GM21526 (cell line): ENCODE data around the gene TSGA10.
A peak's percentile ranks its signal among the peaks of the same experiment; 100 is the strongest.
"Not testable (repeated sequence)": the region's sequence is repeated elsewhere in the genome, so short reads cannot be mapped to it uniquely, and the experiment has no call there.

Source experiments
- ATAC-seq: cut with Tn5 transposase; IDR thresholded peaks from one replicate; pipeline ENCODE4 v1.9.1; 2021; ENCODE audit warnings: moderate library complexity; ENCODE audit not compliant: unreplicated experiment, low FRiP score

Gene TSGA10

GRCh38 chr2:99153921-99154604 lies 679 bp downstream of the TSGA10 start:
- no peak for ATAC-seq

GRCh38 chr2:99152199-99152895 lies 2.4 kb downstream of the TSGA10 start:
- no peak for ATAC-seq

- ATAC-seq = no peak
Measured at GRCh38 chr2:99150706-99151105, 4.0 kb downstream of the TSGA10 start.

GRCh38 chr2:99141110-99142108 lies 13.3 kb downstream of the TSGA10 start, which contains the start of gene C2orf15:
Gene C2orf15, plus strand, starts transcription at chr2:99141707. Its CDS starts 8,852 bp downstream, at chr2:99150559.
- ATAC-seq = peak; percentile 77

- ATAC-seq = no peak
Measured at GRCh38 chr2:99140860-99141109, 14.0 kb downstream of the TSGA10 start.

GRCh38 chr2:99140056-99140859 lies 14.5 kb downstream of the TSGA10 start:
- no peak for ATAC-seq

- ATAC-seq = no peak
Measured at GRCh38 chr2:99139003-99139402, 15.7 kb downstream of the TSGA10 start.

- not testable (repeated sequence) for ATAC-seq
Measured at GRCh38 chr2:99135044-99135556, 19.6 kb downstream of the TSGA10 start.

GRCh38 chr2:99127981-99128380 lies 26.8 kb downstream of the TSGA10 start:
- no peak for ATAC-seq

- ATAC-seq = no peak
Measured at GRCh38 chr2:99112617-99113016, 42.1 kb downstream of the TSGA10 start.

GRCh38 chr2:99111945-99112344 lies 42.8 kb downstream of the TSGA10 start:
- no peak for ATAC-seq

GRCh38 chr2:99111236-99111635 lies 43.5 kb downstream of the TSGA10 start:
- ATAC-seq = no peak

- ATAC-seq = no peak
Measured at GRCh38 chr2:99106913-99107312, 47.8 kb downstream of the TSGA10 start.

GRCh38 chr2:99104006-99104405 lies 50.7 kb downstream of the TSGA10 start:
- no peak for ATAC-seq

GRCh38 chr2:99101697-99102096 lies 53.0 kb downstream of the TSGA10 start:
- ATAC-seq = no peak

- no peak for ATAC-seq
Measured at GRCh38 chr2:99096728-99097127, 58.0 kb downstream of the TSGA10 start.

GRCh38 chr2:99088017-99088416 lies 66.7 kb downstream of the TSGA10 start:
- peak; percentile 66 for ATAC-seq

GRCh38 chr2:99086385-99086784 lies 68.4 kb downstream of the TSGA10 start:
- ATAC-seq = no peak

GRCh38 chr2:99085421-99085820 lies 69.3 kb downstream of the TSGA10 start:
- no peak for ATAC-seq

GRCh38 chr2:99084256-99084655 lies 70.5 kb downstream of the TSGA10 start:
- no peak for ATAC-seq
